NCI-H1930 (cell line): Measurements from ENCODE around the gene PSMD12.

Source experiments
- DNase-seq, 2 experiments: peaks; one replicate each; lab custom pipeline; 2025; lab: John Stamatoyannopoulos, UW

Gene PSMD12

GRCh38 chr17:67386965-67387551, 20.7 kb upstream of the PSMD12 start:
- peak in 1 of 2 experiments; percentile 64 for DNase-seq

- DNase-seq, result no peak
Observed at GRCh38 chr17:67385122-67385988, 19.0 kb upstream of the PSMD12 start.

GRCh38 chr17:67381929-67382257, 15.5 kb upstream of the PSMD12 start:
- no peak for DNase-seq

GRCh38 chr17:67379251-67379630, 12.9 kb upstream of the PSMD12 start:
- no peak for DNase-seq

- DNase-seq, result peak; percentile 74 to 86
Observed at GRCh38 chr17:67378454-67379250, 12.3 kb upstream of the PSMD12 start.

DNA sequence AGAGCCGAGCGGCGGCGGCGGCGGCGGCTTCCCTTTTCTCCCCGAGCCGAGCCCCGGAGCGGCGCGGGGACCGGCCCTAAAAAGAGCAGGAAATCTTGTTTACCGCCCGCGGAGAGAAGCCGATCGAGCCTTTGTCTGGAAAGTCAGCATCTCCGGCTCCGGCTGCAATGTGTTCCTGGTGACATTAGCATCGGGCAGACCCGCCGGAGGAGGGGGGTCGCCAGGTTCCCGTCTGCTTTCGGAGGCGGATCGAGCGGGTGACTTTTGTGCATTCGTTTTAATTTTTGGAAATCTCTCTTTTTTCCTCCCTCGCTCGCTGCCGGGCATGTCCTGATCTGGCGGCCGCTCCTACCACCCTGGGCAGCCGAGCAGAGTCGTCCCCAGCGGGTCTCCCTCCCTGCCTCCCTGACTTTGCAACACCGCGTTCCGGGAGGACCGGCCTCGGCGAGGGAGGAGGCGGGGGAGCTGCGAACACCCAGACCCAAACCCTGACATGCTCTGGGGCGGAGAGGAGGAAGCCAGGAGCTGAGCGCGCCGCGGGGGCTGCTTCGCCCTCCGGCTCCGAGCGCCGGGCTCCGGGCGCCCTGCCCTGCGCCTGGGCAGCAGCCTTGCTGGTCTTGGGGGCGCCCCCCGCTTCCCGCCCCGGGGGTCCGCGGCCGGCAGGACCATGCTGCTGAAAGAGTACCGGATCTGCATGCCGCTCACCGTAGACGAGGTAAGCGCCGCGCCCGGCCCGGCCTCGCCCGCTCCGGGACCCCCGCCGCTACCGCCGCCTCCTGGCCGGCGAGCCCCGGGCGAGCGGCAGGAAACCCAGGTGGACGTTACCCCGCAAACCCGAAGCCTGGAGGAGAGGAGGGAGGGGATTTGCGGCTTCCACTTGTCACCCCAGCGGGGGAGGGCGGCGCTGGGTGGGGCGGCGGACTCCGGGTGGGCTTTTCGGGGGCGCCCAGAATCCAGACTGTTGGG, 11.4 kb upstream of the PSMD12 start:
- DNase-seq, result peak in 1 of 2 experiments; percentile 62

DNA sequence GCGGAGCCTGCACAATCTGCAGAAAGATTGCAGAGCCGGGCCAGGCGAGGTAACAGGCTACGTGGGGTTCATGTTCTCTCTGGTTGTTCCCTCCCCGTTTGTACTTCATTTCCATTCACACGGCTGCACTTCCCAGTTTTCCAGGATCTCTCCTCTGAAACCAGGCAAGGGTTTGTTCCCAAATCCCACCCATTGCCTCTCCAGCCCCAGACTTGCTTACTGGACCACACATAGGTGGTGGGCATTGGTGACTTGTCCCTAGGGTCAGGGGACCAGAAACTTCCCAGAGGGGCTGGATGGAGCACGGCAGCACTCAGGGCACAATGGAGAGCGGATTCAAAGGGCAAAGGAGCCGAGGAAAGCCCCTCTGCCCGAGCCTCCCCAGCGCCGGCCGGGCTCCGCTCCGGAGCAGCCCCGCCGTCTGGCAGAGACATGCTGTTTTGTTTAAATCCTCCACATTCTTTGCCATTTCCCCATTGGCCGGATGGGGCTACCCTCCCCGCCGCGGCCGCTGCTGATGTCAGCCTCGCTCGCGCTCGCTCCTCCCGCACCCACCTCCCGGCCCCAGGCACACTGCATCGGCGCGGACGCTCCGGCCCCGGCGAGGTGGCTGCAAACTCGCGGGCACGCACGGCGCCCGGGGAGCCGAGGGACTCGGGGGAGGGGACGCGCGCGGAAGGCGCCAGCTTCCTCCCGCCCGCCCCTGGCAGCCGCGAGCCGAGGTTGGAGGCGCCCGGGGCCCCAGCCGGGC, 10.5 kb upstream of the PSMD12 start, which contains the start of gene PITPNC1:
TSS of gene PITPNC1 (plus strand) at position 545 of the 751 bp plus-strand sequence.
- peak; percentile 60 to 74 for DNase-seq

GRCh38 chr17:67376415-67376736, 10.0 kb upstream of the PSMD12 start:
- no peak for DNase-seq

GRCh38 chr17:67375716-67376115, 9.3 kb upstream of the PSMD12 start:
- no peak for DNase-seq

GRCh38 chr17:67375054-67375427, 8.7 kb upstream of the PSMD12 start:
- DNase-seq, result no peak

GRCh38 chr17:67374329-67375053, 8.1 kb upstream of the PSMD12 start:
- DNase-seq, result peak; percentile 57 to 76

GRCh38 chr17:67372751-67373150, 6.4 kb upstream of the PSMD12 start:
- DNase-seq, result no peak

GRCh38 chr17:67369676-67370075, 3.3 kb upstream of the PSMD12 start:
- DNase-seq, result no peak

- no peak for DNase-seq
Observed at GRCh38 chr17:67365738-67366192, 612 bp downstream of the PSMD12 start.

- DNase-seq, result no peak
Observed at GRCh38 chr17:67364847-67365737, 1.3 kb downstream of the PSMD12 start.

- no peak for DNase-seq
Observed at GRCh38 chr17:67362173-67362572, 4.2 kb downstream of the PSMD12 start.

GRCh38 chr17:67360880-67361279, 5.5 kb downstream of the PSMD12 start:
- no peak for DNase-seq

- no peak for DNase-seq
Observed at GRCh38 chr17:67359960-67360791, 6.2 kb downstream of the PSMD12 start.
